Karpas-422 (cell line): ENCODE results near the gene MTREX. TPM values are rescaled to one million over a fixed set of nuclear protein-coding genes. Genes with fewer than 3 reads are reported as not detected.
"Not testable (repeated sequence)": the region's sequence is repeated elsewhere in the genome, so short reads cannot be mapped to it uniquely, and the experiment has no call there.

Experiments used
- DNase-seq: peaks from one replicate; pipeline ENCODE4 v3.0.0-alpha.2; 2015
- H2AFZ ChIP-seq: fragments of 200-600 bp; sonication (generic); 2 replicates; pipeline ENCODE4 v1.6.1; 2014; ENCODE audit warnings: antibody characterized with exemption, low read length, mixed read lengths
- H3K27ac ChIP-seq: fragments of 200-600 bp; sonication (generic); 2 replicates; pipeline ENCODE4 v1.5.1; 2014; ENCODE audit warnings: mild to moderate bottlenecking, low read length, moderate library complexity
- H3K27me3 ChIP-seq: fragments of 200-600 bp; sonication (generic); 2 replicates; pipeline ENCODE4 v1.6.1; 2014; ENCODE audit warnings: low read length, mixed read lengths
- H3K36me3 ChIP-seq: fragments of 200-600 bp; sonication (generic); 2 replicates; pipeline ENCODE4 v1.6.1; 2014; ENCODE audit warnings: low read length, mixed read lengths; ENCODE audit not compliant: insufficient read depth
- H3K4me1 ChIP-seq: fragments of 200-600 bp; sonication (generic); 2 replicates; pipeline ENCODE4 v1.6.1; 2014; ENCODE audit warnings: mild to moderate bottlenecking, low read length, mixed read lengths
- H3K4me2 ChIP-seq: fragments of 200-600 bp; sonication (generic); 2 replicates; pipeline ENCODE4 v1.6.1; 2014; ENCODE audit warnings: low read length, low read depth, mild to moderate bottlenecking; ENCODE audit not compliant: poor library complexity, severe bottlenecking
- H3K4me3 ChIP-seq: fragments of 200-600 bp; sonication (generic); 2 replicates; pipeline ENCODE4 v1.5.1; 2014; ENCODE audit warnings: mild to moderate bottlenecking, antibody characterized with exemption, low read length, mixed read lengths
- H3K79me2 ChIP-seq: fragments of 200-600 bp; sonication (generic); 2 replicates; pipeline ENCODE4 v1.6.1; 2014; ENCODE audit warnings: mild to moderate bottlenecking, low read length, mixed read lengths
- H3K9ac ChIP-seq: fragments of 200-600 bp; sonication (generic); 2 replicates; pipeline ENCODE4 v1.6.0; 2014; ENCODE audit warnings: low read length
- H3K9me2 ChIP-seq: fragments of 200-600 bp; sonication (generic), shearing (Covaris generic); replicated peaks from 2 replicates; pipeline ENCODE4 v1.6.0; 2014; ENCODE audit warnings: mild to moderate bottlenecking, low read length, moderate library complexity; ENCODE audit not compliant: insufficient read depth
- H3K9me3 ChIP-seq: fragments of 300-700, 200-600 bp; sonication (generic); 2 replicates; pipeline ENCODE4 v1.6.1; 2014; ENCODE audit warnings: low read length, mixed read lengths
- H4K20me1 ChIP-seq: fragments of 200-600 bp; sonication (generic); 2 replicates; pipeline ENCODE4 v1.6.1; 2014; ENCODE audit warnings: mild to moderate bottlenecking, antibody characterized with exemption, low read length, low read depth; ENCODE audit not compliant: insufficient read depth
- total RNA-seq: library from RNA; depleted of rRNA; stranded (reverse); fragments of >200 nt; shearing (Covaris generic); gene quantifications from 2 replicates; pipeline ENCODE4 v1.2.3, GENCODE V29; 2014; ENCODE audit warnings: low replicate concordance

The MTREX gene
- total RNA-seq, 1 experiment from 2014 or later, result 79.9 TPM

DNA sequence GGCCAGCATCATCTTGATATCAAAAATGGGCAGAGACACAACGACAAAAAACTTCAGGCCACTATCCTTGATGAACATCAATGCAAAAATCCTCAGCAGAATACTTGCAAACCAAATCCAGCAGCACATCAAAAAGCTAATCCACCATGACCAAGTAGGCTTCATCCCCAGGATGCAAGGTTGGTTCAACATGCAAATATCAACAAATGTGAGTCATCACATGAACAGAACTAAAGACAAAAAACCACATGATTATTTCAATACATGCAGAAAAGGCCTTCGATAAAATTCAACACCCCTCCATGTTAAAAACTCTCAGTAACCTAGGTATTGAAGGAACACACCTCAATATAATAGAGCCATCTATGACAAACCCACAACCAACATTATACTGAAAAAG lies 8.5 kb downstream of the MTREX start:
- H3K79me2 ChIP-seq, result peaks cover 99% of the 10 kb centered on the region
- H3K36me3 ChIP-seq, result peaks cover 46% of the 10 kb centered on the region
- H3K27me3 ChIP-seq, result no peaks in the 10 kb centered on the region

GRCh38 chr5:55316837-55317236 lies 9.0 kb downstream of the MTREX start:
- Histone ChIP-seq H3K36me3 (peaks cover 40% of the 10 kb centered on the region), H3K4me2 (no peak overlapping the region), H3K27ac (no peak overlapping the region), H2AFZ (no peak overlapping the region), H3K9me2 (no peaks in the 10 kb centered on the region), H3K9ac (no peak overlapping the region), H3K27me3 (no peaks in the 10 kb centered on the region), H3K4me1 (peaks cover 4% of the 10 kb centered on the region; the same call in 1 of the 2 replicates), H3K79me2 (peaks cover 99% of the 10 kb centered on the region), H4K20me1 (peaks cover 8% of the 10 kb centered on the region; the same call in 1 of the 2 replicates), H3K9me3 (peaks cover 5% of the 10 kb centered on the region), H3K4me3 (no peak overlapping the region)
- no peak for DNase-seq

More for the DNA sequence above, 8.5 kb downstream of the MTREX start:
- Histone ChIP-seq H3K4me2 (no peak overlapping the region), H3K4me1 (peaks cover 4% of the 10 kb centered on the region; the same call in 1 of the 2 replicates), H2AFZ (no peak overlapping the region), H3K9ac (no peak overlapping the region), H3K4me3 (no peak overlapping the region), H3K27ac (no peak overlapping the region), H3K9me3 (peaks cover 7% of the 10 kb centered on the region), H4K20me1 (peaks cover 8% of the 10 kb centered on the region; the same call in 1 of the 2 replicates), H3K9me2 (no peaks in the 10 kb centered on the region)
- DNase-seq, result no peak

DNA sequence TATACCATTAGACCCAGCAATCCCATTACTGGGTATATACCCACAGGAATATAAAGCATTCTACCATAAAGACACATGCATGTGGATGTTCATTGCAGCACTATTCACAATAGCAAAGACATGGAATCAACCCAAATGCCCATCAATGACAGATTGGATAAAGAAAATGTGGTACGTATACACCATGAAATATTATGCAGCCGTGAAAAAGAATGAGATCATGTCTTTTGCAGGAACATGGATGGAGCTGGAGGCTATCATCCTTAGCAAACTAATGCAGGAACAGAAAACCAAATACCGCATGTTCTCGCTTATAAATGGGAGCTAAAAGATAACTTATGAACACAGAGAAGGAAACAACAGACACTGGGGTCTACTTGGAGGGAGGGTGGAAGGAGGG lies 10.4 kb downstream of the MTREX start:
- H3K4me2 ChIP-seq, H2AFZ ChIP-seq, H3K4me3 ChIP-seq, H3K9ac ChIP-seq, H3K27ac ChIP-seq, DNase-seq, H4K20me1 ChIP-seq, H3K4me1 ChIP-seq, H3K9me3 ChIP-seq, H3K27me3 ChIP-seq, H3K9me2 ChIP-seq: not testable (repeated sequence)
- H3K36me3 ChIP-seq, result peaks cover 26% of the 10 kb centered on the region
- peaks cover 99% of the 10 kb centered on the region for H3K79me2 ChIP-seq

GRCh38 chr5:55319491-55319890 lies 11.7 kb downstream of the MTREX start:
- H2AFZ ChIP-seq, result no peak overlapping the region
- H3K4me1 ChIP-seq, result peaks cover 6% of the 10 kb centered on the region; the same call in 1 of the 2 replicates
- H3K9me3 ChIP-seq, result peaks cover 5% of the 10 kb centered on the region
- H3K27ac ChIP-seq, result no peak overlapping the region
- no peak overlapping the region for H3K9ac ChIP-seq
- DNase-seq, result no peak
- H3K9me2 ChIP-seq, result no peaks in the 10 kb centered on the region
- H4K20me1 ChIP-seq, result peaks cover 6% of the 10 kb centered on the region; the same call in 1 of the 2 replicates
- H3K27me3 ChIP-seq, result no peaks in the 10 kb centered on the region
- H3K79me2 ChIP-seq, result peaks cover 97% of the 10 kb centered on the region
- peaks cover 21% of the 10 kb centered on the region for H3K36me3 ChIP-seq
- H3K4me3 ChIP-seq, result no peak overlapping the region
- H3K4me2 ChIP-seq, result no peak overlapping the region

- no peak for DNase-seq
- Histone ChIP-seq H3K4me2 (no peak overlapping the region), H3K27ac (no peak overlapping the region), H3K4me3 (no peak overlapping the region), H3K36me3 (peaks cover 17% of the 10 kb centered on the region), H3K9ac (no peak overlapping the region), H3K79me2 (peaks cover 97% of the 10 kb centered on the region), H3K9me3 (no peaks in the 10 kb centered on the region), H3K9me2 (no peaks in the 10 kb centered on the region), H3K27me3 (no peaks in the 10 kb centered on the region), H3K4me1 (peaks cover 6% of the 10 kb centered on the region; the same call in 1 of the 2 replicates), H2AFZ (no peak overlapping the region), H4K20me1 (peaks cover 6% of the 10 kb centered on the region; the same call in 1 of the 2 replicates)
Measured at GRCh38 chr5:55320571-55320970, 12.8 kb downstream of the MTREX start.

GRCh38 chr5:55324006-55324405 lies 16.2 kb downstream of the MTREX start:
- Histone ChIP-seq H2AFZ (no peak overlapping the region), H3K27me3 (no peaks in the 10 kb centered on the region), H3K4me3 (no peak overlapping the region), H3K4me1 (peaks cover 6% of the 10 kb centered on the region; the same call in 1 of the 2 replicates), H3K79me2 (peaks cover 95% of the 10 kb centered on the region), H3K9me3 (no peaks in the 10 kb centered on the region), H3K4me2 (no peak overlapping the region), H3K36me3 (peaks cover 31% of the 10 kb centered on the region; the same call in 1 of the 2 replicates), H3K27ac (no peak overlapping the region), H3K9me2 (no peaks in the 10 kb centered on the region), H3K9ac (no peak overlapping the region), H4K20me1 (peaks cover 6% of the 10 kb centered on the region; the same call in 1 of the 2 replicates)
- peak; percentile 49 for DNase-seq

- H3K9me2 ChIP-seq, result no peaks in the 10 kb centered on the region
- H2AFZ ChIP-seq, result no peak overlapping the region
- no peak overlapping the region for H3K4me2 ChIP-seq
- no peak overlapping the region for H3K4me3 ChIP-seq
- H3K4me1 ChIP-seq, result peaks cover 6% of the 10 kb centered on the region; the same call in 1 of the 2 replicates
- peak; percentile 69 for DNase-seq
- peaks cover 95% of the 10 kb centered on the region for H3K79me2 ChIP-seq
- H4K20me1 ChIP-seq, result peaks cover under 1% of the 10 kb centered on the region; the same call in 1 of the 2 replicates
- no peaks in the 10 kb centered on the region for H3K9me3 ChIP-seq
- H3K27ac ChIP-seq, result no peak overlapping the region
- H3K36me3 ChIP-seq, result peaks cover 41% of the 10 kb centered on the region
- no peak overlapping the region for H3K9ac ChIP-seq
- no peaks in the 10 kb centered on the region for H3K27me3 ChIP-seq
Measured at GRCh38 chr5:55324815-55325418, 17.1 kb downstream of the MTREX start.

DNA sequence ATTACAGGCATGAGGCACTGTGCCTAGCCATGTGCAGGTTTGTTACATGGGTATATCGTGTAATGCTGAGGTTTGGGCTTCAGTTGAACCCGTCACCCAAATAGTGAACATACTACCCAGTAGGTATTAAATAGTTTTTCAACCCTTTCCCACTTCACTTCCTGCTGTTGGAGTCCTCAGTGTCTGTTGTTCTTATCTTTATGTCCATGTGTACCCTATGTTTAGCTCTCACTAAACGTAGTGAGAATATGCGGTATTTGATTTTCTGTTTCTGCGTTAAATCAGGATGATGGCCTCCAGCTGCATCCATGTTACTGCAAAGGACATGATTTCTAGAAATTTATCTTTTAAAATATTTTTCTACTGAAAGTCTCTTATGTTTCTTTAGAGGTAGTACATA lies 17.8 kb downstream of the MTREX start:
- Histone ChIP-seq H4K20me1 (no peaks in the 10 kb centered on the region), H3K4me1 (peaks cover 4% of the 10 kb centered on the region; the same call in 1 of the 2 replicates), H3K27me3 (no peaks in the 10 kb centered on the region), H3K9me3 (no peaks in the 10 kb centered on the region), H2AFZ (no peak overlapping the region), H3K27ac (no peak overlapping the region), H3K9me2 (no peaks in the 10 kb centered on the region), H3K36me3 (peaks cover 47% of the 10 kb centered on the region), H3K79me2 (peaks cover 95% of the 10 kb centered on the region), H3K9ac (no peak overlapping the region), H3K4me3 (no peak overlapping the region), H3K4me2 (no peak overlapping the region)
- no peak for DNase-seq
